ENCODE measurements around the gene PSMD13.

Gene PSMD13

GRCh38 chr11:267491-267994 is 30.8 kb downstream of the PSMD13 start:
- TF ChIP-seq, protein P1, sequence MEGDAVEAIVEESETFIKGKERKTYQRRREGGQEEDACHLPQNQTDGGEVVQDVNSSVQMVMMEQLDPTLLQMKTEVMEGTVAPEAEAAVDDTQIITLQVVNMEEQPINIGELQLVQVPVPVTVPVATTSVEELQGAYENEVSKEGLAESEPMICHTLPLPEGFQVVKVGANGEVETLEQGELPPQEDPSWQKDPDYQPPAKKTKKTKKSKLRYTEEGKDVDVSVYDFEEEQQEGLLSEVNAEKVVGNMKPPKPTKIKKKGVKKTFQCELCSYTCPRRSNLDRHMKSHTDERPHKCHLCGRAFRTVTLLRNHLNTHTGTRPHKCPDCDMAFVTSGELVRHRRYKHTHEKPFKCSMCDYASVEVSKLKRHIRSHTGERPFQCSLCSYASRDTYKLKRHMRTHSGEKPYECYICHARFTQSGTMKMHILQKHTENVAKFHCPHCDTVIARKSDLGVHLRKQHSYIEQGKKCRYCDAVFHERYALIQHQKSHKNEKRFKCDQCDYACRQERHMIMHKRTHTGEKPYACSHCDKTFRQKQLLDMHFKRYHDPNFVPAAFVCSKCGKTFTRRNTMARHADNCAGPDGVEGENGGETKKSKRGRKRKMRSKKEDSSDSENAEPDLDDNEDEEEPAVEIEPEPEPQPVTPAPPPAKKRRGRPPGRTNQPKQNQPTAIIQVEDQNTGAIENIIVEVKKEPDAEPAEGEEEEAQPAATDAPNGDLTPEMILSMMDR (IDR thresholded peaks at IDR 0.05), result no peak

- TF ChIP-seq, protein P1 (IDR thresholded peaks at IDR 0.05), result no peak
These were observed 32.5 kb downstream of the PSMD13 start for GRCh38 chr11:269146-269890.

DNA sequence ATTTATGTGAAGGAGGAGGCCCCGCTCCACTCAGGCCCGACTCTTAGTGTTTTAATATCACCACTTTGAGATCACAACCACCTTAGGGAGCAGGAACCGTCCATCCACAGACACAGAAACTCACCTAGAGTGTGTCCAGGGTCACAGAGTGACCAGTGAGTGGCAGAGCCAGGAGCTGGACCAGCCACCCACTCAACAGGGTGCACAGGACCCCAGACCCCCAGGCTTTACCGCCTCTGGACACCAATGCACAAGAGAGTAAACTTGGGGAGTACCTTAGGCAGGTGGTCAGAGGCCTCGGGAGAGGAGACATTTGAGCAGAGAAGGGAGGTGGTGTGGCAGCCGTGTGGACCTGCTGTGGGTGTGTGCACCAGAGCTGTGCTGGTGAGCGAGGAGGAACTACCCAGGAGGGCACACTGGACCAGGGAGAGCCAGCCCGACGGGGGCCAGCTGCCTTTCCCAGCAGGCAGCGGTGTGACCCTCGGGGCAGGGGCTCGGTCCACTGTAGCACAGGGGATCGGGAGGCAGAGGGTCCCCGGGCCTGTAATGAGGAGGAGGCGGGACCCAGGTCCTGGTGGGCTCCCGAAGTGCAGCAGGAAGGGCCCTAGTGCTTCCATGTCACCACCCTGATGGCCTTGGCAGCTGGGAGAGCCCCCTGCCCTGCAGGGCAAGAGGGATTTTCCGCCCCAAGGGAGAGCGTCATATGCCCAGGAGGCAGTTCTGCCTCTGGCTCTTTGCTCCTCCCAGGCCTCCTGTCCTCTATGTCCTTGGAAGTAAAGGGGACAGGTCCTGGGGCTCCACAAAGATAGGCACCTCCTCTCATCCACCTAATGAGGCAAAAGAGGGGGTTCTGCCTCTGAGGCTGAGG is 33.9 kb downstream of the PSMD13 start:
- TF ChIP-seq, protein P1 (IDR thresholded peaks at IDR 0.05), result no peak

- TF ChIP-seq, protein P1 (IDR thresholded peaks at IDR 0.05), result no peak
These were observed 34.5 kb downstream of the PSMD13 start for GRCh38 chr11:271319-271715.

GRCh38 chr11:272195-272930 is 35.6 kb downstream of the PSMD13 start:
- TF ChIP-seq, protein P1 (IDR thresholded peaks at IDR 0.05), result no peak

DNA sequence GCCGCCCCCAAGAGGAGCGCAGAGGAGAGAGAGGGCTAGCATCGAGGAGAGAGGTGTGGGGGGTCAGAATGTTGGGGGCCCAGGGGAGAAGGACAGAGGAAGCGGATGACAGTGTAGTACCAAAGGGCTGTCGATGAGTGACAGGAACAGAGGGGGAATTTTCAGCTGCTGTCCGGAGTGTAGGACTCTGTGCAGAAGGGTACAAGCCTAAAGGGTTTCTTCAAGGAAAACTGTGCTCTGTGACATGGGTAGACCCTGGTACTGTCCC is 36.1 kb downstream of the PSMD13 start:
- TF ChIP-seq, protein P1 (IDR thresholded peaks at IDR 0.05), result no peak

GRCh38 chr11:276219-276618 is 39.4 kb downstream of the PSMD13 start:
- TF ChIP-seq, protein P1 (IDR thresholded peaks at IDR 0.05), result no peak
